GM18502 (cell line): Measurements from ENCODE around the gene NONO.
"Not testable (repeated sequence)": the region's sequence is repeated elsewhere in the genome, so short reads cannot be mapped to it uniquely, and the experiment has no call there.

Experiments used
- ATAC-seq: cut with Tn5 transposase; IDR thresholded peaks from one replicate; pipeline ENCODE4 v1.9.1; 2021; ENCODE audit warnings: mild to moderate bottlenecking; ENCODE audit not compliant: unreplicated experiment, poor library complexity

The NONO gene

DNA sequence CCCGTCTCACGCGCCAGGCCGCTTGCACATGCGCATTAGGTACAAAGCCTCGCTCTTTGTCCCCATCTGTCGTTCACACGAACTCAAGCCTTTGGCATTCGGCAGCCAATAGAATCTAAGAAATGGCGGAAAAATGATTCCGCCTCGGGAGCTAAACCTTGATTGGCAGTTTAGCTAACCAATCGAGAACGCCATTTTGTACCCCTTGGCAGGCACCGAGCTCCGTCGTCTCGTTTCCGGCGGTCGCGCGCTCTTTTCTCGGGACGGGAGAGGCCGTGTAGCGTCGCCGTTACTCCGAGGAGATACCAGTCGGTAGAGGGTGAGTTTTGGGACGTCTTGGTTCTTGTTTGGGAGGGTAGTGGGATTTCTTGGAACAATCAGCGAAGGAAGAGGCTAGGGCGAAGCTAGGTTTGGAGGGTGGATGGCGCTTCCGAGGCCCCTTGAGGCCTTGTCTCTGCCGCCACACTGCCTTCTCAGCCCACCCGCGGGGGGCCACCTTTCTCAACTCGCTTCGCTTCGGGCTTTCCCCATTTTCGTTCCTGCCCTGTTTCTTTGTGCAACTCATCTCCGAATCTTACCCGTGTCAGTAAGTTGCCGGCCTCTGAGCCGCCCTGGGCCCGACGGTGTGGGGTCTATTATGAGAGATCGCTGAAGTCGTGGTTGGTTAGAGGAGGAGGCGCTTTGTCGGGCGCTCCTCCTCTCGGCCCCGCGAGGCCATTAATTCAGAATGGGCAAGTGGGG, at the start of gene NONO:
NONO (plus strand) TSS at position 233 of the 741 bp plus-strand sequence. CDS start 7,003 bp downstream, outside the sequence.
- ATAC-seq, result peak; percentile 83

DNA sequence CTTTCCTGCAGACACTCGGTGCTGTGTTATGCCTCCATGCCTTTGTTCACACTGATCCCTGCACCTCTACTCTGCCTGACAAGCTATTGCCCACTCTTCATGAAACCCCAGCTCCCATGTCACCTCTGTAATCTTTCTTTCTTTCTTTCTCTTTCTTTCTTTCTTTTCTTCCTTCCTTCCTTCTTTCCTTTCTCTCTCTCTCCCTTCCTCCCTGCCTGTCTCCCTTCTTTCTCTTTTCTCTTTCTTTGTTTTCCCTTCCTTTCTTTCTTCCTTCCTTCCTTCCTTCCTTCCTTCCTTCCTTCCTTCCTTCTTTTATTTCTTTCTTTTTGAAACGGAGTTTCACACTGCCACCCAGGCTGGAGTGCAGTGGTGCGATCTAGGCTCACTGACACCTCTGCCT, 48.0 kb upstream of the NONO start:
- no peak for ATAC-seq

DNA sequence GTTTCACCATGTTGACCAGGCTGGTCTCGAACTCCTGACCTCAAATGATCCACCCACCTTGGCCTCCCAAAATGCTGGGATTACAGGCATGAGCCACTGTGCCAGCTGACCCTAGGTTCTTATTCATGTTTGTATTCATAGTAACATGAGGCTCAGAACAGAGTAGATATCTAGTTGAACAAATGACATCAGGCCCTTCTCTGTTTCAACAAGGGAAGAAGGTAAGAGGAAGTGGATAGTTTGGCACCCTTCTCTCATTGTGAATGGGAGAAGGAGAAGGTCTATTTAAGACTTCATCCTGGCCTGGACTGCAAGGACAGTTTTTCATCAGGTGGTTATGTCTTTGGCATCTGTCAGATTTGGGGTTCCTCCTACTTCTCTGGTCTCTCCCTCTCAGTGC, 46.6 kb upstream of the NONO start:
- no peak for ATAC-seq

DNA sequence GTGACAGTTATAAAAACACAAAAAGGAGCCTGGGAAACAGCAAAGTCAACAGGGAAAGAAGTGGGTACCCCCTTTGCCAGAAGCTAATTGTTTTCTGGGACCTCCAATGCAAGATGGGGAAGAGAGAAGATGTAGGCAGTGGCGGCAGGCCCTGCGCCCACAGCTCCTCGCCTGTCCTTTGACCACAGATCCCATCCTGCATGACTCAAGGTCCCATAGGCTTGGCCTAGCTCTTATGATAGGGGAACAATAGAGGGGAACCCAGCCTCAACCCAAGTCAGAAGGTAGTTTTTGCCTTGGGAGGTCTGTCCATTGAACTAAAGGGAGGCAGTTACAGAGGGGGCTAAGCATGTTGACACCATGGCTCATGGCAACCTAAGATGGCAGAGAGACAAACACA, 43.7 kb upstream of the NONO start:
- no peak for ATAC-seq

GRCh38 chrX:71241301-71241700, 42.1 kb upstream of the NONO start:
- no peak for ATAC-seq

DNA sequence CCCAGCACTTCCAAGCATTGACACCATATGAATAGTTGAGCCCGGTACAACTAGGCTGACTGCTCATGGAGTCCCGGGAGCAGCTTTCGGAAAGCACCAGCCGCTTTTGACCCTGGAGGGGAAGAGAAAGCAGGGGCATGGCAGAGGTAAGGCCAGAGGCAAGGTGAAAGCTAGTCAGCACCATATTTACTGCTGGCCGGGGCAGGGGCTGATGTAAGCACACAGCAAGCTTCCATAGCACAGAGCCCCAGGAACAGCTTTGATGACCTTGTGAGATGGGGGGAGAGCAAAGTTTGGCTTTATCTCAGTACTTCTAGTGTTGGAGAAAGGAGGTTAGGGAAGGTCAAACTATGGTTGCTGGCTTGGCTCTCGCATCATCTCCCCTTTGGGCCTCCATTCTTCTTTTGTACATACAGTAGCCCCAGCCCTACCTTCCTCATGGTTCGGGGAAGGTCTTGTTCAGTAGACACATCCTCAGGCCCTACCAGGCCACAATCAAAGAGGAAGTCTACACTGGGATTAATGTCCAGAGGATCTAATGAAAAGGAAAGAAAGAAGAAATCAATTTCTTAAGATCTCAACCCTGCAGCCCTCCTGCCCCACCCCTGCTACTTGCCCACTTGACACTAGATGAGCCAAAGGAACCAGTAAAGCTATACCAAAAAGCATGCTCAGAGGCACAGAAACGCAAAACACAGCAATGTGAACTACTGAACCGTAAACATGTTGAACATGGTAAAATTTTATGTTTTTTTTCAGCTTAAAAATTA, 38.9 kb upstream of the NONO start:
- no peak for ATAC-seq

- no peak for ATAC-seq
Observed at GRCh38 chrX:71245159-71245558, 38.3 kb upstream of the NONO start.

DNA sequence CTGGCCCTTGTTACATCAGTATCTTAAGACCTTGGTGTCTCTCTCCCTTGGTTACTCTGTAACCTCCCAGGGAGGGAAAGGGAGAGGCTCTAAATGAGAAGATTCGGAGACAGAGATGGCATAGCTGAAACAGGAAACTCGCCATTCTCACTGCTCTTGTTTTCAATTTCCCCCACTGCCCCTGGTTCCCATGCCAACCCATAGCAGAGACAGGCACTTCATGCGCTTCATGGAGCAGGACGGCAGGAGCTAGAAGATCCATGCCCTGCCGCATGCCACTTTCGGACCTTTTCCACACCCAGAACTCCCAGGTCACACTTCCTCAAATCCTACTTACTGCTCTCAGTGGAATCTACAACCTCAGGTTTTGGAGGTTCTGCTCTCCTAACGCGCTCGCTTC, 32.6 kb upstream of the NONO start:
- ATAC-seq, result no peak

DNA sequence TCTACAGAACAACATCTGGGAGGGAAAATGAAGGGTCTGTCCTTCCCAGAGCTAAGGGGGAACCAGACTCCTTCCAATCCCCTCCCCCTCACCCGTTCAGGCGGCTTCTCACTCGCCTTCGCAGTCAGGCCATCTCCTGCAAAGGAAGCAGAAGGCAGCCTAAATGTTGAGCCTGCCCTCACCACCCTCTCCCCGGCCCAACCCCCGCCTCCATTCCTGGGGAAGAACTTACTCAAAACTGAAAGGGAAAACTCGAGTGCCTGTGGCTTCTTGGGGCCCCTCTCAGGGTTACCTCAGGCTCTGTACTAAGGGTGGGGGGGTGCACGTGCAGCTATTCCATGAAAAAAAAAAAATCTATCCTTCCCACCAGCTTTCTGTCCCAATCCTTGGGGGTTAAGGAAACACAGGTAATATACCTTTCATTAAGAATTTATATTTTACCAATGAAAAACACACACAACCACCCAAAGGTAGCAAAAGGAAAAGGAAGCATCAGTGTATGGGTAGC, 31.9 kb upstream of the NONO start:
- ATAC-seq, result no peak

GRCh38 chrX:71252221-71252620, 31.2 kb upstream of the NONO start:
- ATAC-seq, result no peak

GRCh38 chrX:71253253-71254091, 30.0 kb upstream of the NONO start:
- ATAC-seq, result no peak

GRCh38 chrX:71254092-71254963, 29.1 kb upstream of the NONO start, which contains the start of gene ZMYM3:
ZMYM3 (minus strand) TSS chrX:71254140; CDS start chrX:71253255, 885 bp downstream.
- peak; percentile 80 for ATAC-seq

GRCh38 chrX:71256051-71256450, 27.4 kb upstream of the NONO start:
- ATAC-seq, result no peak

- no peak for ATAC-seq
Observed at GRCh38 chrX:71256856-71257255, 26.6 kb upstream of the NONO start.

DNA sequence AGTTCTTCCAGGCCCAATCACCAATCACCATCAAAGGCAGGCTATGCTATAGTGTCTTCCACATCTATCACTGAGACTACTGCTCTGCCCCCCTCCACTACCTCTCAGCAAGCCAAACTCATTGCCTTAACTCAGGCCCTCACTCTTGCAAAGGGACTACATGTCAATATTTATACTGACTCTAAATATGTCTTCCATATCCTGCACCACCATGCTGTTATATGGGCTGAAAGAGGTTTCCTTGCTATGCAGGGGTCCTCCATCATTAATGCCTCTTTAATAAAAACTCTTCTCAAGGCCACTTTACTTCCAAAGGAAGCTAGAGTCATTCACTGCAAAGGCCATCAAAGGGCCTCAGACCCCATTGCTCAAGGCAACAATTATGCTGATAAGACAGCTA, 14.8 kb upstream of the NONO start:
- ATAC-seq, result not testable (repeated sequence)

GRCh38 chrX:71269801-71270395, 13.5 kb upstream of the NONO start:
- ATAC-seq, result no peak

DNA sequence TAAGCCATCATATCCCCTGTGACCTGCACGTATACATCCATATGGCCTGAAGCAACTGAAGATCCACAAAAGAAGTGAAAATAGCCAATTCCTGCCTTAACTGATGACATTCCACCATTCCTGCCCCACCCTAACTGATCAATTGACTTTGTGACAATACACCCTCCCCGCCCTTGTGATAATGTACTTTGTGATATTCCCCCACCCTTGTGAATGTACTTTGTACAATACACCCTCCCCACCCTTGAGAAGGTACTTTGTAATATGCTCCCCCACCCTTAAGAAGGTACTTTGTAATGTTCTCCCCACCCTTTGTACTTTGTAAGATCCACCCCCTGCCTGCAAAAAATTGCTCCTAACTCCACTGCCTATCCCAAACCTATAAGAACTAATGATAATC, 11.1 kb upstream of the NONO start:
- not testable (repeated sequence) for ATAC-seq

- ATAC-seq, result not testable (repeated sequence)
Observed at GRCh38 chrX:71281300-71281699, 2.1 kb upstream of the NONO start.
